ENCODE results near the gene MUS81. TPM values are rescaled to one million over a fixed set of nuclear protein-coding genes. Genes with fewer than 3 reads are reported as not detected.

The MUS81 gene
- total RNA-seq, 1 experiment from 2014 or later, result 45.9 TPM

DNA sequence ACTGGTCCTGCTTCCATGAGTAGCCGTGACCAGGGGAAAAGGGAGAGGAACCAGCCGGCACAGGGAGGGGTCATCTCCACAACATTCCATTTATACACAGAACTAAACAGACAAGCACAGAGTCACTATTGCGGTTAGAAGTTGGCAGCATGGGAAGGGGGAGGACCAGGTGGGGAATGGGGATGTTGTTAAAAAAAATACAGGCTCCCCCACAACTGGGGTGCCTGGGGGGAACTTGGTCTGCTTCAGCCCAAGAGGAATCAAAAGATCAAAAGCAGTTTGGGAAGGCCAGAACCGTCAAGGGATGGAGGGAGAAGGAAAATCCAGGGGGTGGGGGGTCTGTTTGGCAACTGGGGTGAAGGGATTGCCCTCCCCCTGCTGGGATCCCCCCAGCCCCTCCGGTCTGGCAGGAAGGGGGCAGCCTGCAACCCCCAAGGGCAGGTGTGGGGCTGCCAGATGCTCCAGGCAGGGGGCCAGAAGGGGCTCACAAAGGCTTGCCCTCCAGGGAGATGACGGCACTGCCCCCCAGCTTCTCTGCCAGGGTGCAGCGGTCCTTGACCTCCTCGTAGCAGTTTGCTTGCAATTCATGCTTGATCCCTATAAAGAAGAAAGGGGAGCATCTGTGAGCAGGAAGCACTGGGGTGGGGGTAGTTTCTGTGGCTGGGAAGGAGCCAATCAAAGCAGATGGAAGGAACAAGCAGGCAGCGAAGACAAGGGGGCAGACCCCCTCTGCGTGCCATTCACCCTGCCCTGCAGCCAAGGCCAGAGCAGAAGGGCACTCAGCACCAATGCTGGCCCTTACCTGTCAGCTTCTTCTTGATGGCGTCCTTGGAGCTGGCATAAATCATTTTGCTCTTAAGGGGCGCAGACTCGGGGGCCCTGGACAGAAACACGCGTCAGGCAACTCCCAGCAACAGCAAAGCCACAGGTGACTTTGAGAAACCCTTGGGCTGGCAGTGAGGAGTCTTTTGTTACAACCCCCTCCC lies 5.1 kb upstream of the MUS81 start:
- DNase-seq (ENCODE audit: low spot score) (no peak), ATAC-seq (no peak)
- TF ChIP-seq, protein P1, sequence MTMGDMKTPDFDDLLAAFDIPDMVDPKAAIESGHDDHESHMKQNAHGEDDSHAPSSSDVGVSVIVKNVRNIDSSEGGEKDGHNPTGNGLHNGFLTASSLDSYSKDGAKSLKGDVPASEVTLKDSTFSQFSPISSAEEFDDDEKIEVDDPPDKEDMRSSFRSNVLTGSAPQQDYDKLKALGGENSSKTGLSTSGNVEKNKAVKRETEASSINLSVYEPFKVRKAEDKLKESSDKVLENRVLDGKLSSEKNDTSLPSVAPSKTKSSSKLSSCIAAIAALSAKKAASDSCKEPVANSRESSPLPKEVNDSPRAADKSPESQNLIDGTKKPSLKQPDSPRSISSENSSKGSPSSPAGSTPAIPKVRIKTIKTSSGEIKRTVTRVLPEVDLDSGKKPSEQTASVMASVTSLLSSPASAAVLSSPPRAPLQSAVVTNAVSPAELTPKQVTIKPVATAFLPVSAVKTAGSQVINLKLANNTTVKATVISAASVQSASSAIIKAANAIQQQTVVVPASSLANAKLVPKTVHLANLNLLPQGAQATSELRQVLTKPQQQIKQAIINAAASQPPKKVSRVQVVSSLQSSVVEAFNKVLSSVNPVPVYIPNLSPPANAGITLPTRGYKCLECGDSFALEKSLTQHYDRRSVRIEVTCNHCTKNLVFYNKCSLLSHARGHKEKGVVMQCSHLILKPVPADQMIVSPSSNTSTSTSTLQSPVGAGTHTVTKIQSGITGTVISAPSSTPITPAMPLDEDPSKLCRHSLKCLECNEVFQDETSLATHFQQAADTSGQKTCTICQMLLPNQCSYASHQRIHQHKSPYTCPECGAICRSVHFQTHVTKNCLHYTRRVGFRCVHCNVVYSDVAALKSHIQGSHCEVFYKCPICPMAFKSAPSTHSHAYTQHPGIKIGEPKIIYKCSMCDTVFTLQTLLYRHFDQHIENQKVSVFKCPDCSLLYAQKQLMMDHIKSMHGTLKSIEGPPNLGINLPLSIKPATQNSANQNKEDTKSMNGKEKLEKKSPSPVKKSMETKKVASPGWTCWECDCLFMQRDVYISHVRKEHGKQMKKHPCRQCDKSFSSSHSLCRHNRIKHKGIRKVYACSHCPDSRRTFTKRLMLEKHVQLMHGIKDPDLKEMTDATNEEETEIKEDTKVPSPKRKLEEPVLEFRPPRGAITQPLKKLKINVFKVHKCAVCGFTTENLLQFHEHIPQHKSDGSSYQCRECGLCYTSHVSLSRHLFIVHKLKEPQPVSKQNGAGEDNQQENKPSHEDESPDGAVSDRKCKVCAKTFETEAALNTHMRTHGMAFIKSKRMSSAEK (CRISPR knock-in tag; IDR thresholded peaks at IDR 0.05; ENCODE audit: borderline replicate concordance), result no peak
- TF ChIP-seq TP53 (CRISPR knock-in tag; IDR thresholded peaks at IDR 0.05) (no peak), ZNF396 (CRISPR knock-in tag; IDR thresholded peaks at IDR 0.05; ENCODE audit: borderline replicate concordance) (no peak), NR1H2 (CRISPR knock-in tag; IDR thresholded peaks at IDR 0.05) (no peak), MYBL2 (CRISPR knock-in tag; IDR thresholded peaks at IDR 0.05) (no peak)
- TF ChIP-seq, protein P2, sequence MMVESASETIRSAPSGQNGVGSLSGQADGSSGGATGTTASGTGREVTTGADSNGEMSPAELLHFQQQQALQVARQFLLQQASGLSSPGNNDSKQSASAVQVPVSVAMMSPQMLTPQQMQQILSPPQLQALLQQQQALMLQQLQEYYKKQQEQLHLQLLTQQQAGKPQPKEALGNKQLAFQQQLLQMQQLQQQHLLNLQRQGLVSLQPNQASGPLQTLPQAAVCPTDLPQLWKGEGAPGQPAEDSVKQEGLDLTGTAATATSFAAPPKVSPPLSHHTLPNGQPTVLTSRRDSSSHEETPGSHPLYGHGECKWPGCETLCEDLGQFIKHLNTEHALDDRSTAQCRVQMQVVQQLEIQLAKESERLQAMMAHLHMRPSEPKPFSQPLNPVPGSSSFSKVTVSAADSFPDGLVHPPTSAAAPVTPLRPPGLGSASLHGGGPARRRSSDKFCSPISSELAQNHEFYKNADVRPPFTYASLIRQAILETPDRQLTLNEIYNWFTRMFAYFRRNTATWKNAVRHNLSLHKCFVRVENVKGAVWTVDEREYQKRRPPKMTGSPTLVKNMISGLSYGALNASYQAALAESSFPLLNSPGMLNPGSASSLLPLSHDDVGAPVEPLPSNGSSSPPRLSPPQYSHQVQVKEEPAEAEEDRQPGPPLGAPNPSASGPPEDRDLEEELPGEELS (CRISPR knock-in tag; IDR thresholded peaks at IDR 0.05), result no peak
- TF ChIP-seq, protein P3, sequence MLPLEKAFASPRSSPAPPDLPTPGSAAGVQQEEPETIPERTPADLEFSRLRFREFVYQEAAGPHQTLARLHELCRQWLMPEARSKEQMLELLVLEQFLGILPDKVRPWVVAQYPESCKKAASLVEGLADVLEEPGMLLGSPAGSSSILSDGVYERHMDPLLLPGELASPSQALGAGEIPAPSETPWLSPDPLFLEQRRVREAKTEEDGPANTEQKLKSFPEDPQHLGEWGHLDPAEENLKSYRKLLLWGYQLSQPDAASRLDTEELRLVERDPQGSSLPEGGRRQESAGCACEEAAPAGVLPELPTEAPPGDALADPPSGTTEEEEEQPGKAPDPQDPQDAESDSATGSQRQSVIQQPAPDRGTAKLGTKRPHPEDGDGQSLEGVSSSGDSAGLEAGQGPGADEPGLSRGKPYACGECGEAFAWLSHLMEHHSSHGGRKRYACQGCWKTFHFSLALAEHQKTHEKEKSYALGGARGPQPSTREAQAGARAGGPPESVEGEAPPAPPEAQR (CRISPR knock-in tag; IDR thresholded peaks at IDR 0.05), result no peak
- ChIA-PET CTCF (no interaction called here), POLR2A (no interaction called here)
- H3K9me3 Mint-ChIP-seq, result peaks cover 6% of the 10 kb centered on the region; the same call in 1 of the 2 replicates
- H3K4me3 Mint-ChIP-seq, result peak overlapping the region; percentile 91
- peaks cover 15% of the 10 kb centered on the region for H3K4me1 Mint-ChIP-seq
- H3K27ac Mint-ChIP-seq, result no peak overlapping the region
- H3K27me3 Mint-ChIP-seq (ENCODE audit: low read depth), result no peaks in the 10 kb centered on the region
- peaks cover 53% of the 10 kb centered on the region for H3K36me3 Mint-ChIP-seq

DNA sequence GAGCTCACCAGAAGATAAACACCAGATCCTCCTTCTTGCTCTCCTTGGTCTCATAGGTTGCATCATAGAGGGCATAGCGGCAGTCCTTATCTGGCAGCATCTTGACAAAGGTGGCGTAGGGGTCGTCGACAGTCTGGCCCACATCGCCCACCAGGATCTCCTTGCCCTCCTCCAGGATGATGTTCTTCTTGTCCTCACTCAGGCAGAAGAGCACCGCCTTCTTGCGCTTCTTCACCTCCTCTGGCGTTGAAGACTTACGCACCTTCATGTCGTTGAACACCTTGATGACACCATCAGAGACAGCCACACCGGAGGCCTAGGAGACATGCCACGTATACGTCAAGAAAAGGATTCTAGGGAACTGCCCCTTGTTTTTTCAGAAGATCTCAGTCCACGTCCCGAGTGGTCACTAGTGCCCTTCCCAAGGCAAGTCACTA lies 4.3 kb upstream of the MUS81 start:
- Mint-ChIP-seq H3K4me3 (peak overlapping the region; percentile 91), H3K27me3 (ENCODE audit: low read depth) (no peaks in the 10 kb centered on the region), H3K36me3 (peaks cover 53% of the 10 kb centered on the region), H3K9me3 (peaks cover 6% of the 10 kb centered on the region; the same call in 1 of the 2 replicates), H3K4me1 (peaks cover 13% of the 10 kb centered on the region), H3K27ac (peak overlapping the region; percentile 88)
- POLR2A ChIA-PET, result no interaction called here
- ATAC-seq (no peak), DNase-seq (ENCODE audit: low spot score) (no peak)
- CTCF ChIA-PET, result no interaction called here
- TF ChIP-seq CREB1 (CRISPR knock-in tag; IDR thresholded peaks at IDR 0.05) (no peak), NR2C2 (CRISPR knock-in tag; IDR thresholded peaks at IDR 0.05) (no peak), JAZF1 (CRISPR knock-in tag; IDR thresholded peaks at IDR 0.05) (no peak), ZNF416 (CRISPR knock-in tag; IDR thresholded peaks at IDR 0.05) (no peak), ELF4 (CRISPR knock-in tag; IDR thresholded peaks at IDR 0.05; ENCODE audit: low read depth) (no peak), NFE2L1 (CRISPR knock-in tag; IDR thresholded peaks at IDR 0.05) (no peak), ZNF671 (CRISPR knock-in tag; IDR thresholded peaks at IDR 0.05) (no peak)
- TF ChIP-seq, protein P4, sequence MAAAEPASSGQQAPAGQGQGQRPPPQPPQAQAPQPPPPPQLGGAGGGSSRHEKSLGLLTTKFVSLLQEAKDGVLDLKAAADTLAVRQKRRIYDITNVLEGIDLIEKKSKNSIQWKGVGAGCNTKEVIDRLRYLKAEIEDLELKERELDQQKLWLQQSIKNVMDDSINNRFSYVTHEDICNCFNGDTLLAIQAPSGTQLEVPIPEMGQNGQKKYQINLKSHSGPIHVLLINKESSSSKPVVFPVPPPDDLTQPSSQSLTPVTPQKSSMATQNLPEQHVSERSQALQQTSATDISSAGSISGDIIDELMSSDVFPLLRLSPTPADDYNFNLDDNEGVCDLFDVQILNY (CRISPR knock-in tag; IDR thresholded peaks at IDR 0.05), result no peak
- TF ChIP-seq, protein P2 (CRISPR knock-in tag; IDR thresholded peaks at IDR 0.05), result no peak
- TF ChIP-seq, protein P1 (CRISPR knock-in tag; IDR thresholded peaks at IDR 0.05; ENCODE audit: borderline replicate concordance), result no peak
- TF ChIP-seq, protein P5, sequence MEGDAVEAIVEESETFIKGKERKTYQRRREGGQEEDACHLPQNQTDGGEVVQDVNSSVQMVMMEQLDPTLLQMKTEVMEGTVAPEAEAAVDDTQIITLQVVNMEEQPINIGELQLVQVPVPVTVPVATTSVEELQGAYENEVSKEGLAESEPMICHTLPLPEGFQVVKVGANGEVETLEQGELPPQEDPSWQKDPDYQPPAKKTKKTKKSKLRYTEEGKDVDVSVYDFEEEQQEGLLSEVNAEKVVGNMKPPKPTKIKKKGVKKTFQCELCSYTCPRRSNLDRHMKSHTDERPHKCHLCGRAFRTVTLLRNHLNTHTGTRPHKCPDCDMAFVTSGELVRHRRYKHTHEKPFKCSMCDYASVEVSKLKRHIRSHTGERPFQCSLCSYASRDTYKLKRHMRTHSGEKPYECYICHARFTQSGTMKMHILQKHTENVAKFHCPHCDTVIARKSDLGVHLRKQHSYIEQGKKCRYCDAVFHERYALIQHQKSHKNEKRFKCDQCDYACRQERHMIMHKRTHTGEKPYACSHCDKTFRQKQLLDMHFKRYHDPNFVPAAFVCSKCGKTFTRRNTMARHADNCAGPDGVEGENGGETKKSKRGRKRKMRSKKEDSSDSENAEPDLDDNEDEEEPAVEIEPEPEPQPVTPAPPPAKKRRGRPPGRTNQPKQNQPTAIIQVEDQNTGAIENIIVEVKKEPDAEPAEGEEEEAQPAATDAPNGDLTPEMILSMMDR (IDR thresholded peaks at IDR 0.05), result no peak

Measured in WTC11 (cell line).